Measurements from ENCODE around the gene KCNH6. TPM values are rescaled to one million over a fixed set of nuclear protein-coding genes. Genes with fewer than 3 reads are reported as not detected.

KCNH6 gene
- total RNA-seq, 1 donor: not detected

DNA sequence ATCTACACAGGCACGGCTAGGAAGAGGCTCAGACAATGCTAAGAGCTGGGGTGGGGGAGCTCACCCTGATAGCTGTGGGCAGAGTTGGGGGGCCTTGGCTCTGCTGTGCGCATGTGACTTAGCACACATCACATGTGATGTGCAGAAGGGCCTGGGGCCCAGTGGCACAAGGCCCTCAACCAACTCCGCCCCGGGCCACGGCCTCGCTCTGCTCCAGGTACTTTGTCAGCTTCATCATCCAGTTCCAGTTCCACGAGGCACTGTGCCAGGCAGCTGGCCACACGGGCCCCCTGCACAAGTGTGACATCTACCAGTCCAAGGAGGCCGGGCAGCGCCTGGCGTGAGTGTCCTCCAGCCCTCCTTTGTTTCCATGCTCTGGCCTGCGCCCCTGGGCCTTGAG, 27.0 kb upstream of the KCNH6 start:
- H3K27me3 ChIP-seq (ENCODE audit: insufficient read depth, low read length): no peaks in the 10 kb centered on the region
- H3K4me1 ChIP-seq (ENCODE audit: insufficient read depth, low read length): no peaks in the 10 kb centered on the region
- no peak overlapping the region for H3K4me3 ChIP-seq (ENCODE audit: low read length)
- no peaks in the 10 kb centered on the region for H3K9me3 ChIP-seq (ENCODE audit: low read depth, low read length)

DNA sequence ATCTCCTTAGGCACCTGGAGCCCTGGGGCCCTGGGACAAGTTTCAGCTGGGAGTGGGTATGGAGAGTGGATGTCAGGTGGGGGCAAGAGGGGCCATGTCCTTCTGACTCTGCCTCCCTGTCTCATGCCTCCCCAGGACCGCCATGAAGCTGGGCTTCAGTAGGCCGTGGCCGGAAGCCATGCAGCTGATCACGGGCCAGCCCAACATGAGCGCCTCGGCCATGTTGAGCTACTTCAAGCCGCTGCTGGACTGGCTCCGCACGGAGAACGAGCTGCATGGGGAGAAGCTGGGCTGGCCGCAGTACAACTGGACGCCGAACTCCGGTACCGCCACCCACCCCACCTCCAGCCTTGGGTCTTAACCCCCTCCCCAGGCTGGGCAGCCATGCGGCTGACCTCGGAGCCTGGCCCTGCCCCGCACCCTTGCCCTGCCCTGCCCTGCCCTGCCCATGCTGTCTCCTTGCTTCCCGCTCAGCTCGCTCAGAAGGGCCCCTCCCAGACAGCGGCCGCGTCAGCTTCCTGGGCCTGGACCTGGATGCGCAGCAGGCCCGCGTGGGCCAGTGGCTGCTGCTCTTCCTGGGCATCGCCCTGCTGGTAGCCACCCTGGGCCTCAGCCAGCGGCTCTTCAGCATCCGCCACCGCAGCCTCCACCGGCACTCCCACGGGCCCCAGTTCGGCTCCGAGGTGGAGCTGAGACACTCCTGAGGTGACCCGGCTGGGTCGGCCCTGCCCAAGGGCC, 26.3 kb upstream of the KCNH6 start:
- Histone ChIP-seq H3K9me3 (ENCODE audit: low read depth, low read length) (no peaks in the 10 kb centered on the region), H3K4me1 (ENCODE audit: insufficient read depth, low read length) (no peaks in the 10 kb centered on the region), H3K27me3 (ENCODE audit: insufficient read depth, low read length) (no peaks in the 10 kb centered on the region), H3K4me3 (ENCODE audit: low read length) (no peak overlapping the region)

DNA sequence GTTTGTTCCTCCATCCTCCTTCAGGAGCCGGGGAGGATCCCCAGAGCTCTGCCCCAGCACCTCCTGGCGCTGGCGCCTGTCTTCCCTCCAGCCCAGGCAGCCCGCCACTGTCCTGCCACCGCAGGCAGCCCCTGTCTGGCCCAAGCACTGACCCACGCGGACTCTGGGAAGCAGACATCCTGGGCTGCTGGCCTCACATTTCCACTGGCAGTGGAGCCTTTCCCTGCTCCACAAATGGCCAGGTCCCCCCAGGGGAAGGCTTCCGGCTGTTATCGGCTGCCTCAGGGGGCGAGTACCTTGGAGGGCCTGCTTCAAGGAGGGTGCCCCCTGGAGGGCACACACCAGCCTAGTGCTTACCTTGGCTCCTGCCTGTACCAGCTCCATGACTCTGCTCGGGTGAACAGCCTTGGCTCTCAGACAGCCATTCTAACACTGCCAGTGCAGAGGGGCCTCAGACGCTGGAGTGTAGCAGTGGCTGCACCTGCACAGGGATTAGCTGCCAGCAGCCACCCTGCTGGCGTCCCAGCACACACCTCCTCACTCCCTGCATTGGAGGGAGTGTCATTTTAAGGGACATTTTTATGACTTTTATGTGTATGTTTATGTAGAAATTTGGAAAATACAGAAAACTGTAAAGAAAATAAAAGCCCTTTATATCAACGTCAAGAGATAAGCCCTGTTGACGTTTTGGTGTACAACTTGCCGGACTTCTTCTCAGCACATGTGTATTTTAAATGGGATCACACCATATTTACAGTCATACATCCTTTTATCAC, 25.3 kb upstream of the KCNH6 start:
- no peaks in the 10 kb centered on the region for H3K4me1 ChIP-seq (ENCODE audit: insufficient read depth, low read length)
- no peaks in the 10 kb centered on the region for H3K27me3 ChIP-seq (ENCODE audit: insufficient read depth, low read length)
- H3K9me3 ChIP-seq (ENCODE audit: low read depth, low read length): no peaks in the 10 kb centered on the region
- no peak overlapping the region for H3K4me3 ChIP-seq (ENCODE audit: low read length)

DNA sequence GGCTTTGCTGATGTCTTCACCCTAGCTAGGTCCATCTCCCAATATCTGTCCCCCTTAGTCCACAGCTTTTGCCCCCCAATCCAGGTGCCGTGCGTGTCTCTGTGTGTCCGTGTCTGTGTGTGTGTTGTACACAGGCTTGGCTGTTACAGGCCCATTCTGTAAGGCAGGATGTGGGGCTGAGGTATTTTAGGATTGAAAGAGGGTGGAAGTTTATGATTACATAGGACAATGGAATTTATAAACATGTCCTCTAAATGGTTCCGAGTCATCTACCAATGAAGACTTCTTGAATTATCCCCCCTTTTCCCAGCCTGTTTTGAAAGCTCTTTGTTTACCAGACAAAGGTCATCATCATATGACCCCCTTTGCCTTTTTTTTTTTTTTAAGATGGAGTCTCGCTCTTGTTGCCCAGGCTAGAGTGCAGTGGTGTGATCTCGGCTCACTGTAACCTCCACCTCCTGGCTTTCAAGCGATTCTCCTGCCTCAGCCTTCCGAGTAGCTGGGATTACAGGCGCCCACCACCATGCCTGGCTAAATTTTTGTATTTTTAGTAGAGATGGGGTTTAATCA, 24.4 kb upstream of the KCNH6 start:
- no peaks in the 10 kb centered on the region for H3K4me1 ChIP-seq (ENCODE audit: insufficient read depth, low read length)
- no peaks in the 10 kb centered on the region for H3K9me3 ChIP-seq (ENCODE audit: low read depth, low read length)
- H3K27me3 ChIP-seq (ENCODE audit: insufficient read depth, low read length): no peaks in the 10 kb centered on the region
- no peak overlapping the region for H3K4me3 ChIP-seq (ENCODE audit: low read length)

DNA sequence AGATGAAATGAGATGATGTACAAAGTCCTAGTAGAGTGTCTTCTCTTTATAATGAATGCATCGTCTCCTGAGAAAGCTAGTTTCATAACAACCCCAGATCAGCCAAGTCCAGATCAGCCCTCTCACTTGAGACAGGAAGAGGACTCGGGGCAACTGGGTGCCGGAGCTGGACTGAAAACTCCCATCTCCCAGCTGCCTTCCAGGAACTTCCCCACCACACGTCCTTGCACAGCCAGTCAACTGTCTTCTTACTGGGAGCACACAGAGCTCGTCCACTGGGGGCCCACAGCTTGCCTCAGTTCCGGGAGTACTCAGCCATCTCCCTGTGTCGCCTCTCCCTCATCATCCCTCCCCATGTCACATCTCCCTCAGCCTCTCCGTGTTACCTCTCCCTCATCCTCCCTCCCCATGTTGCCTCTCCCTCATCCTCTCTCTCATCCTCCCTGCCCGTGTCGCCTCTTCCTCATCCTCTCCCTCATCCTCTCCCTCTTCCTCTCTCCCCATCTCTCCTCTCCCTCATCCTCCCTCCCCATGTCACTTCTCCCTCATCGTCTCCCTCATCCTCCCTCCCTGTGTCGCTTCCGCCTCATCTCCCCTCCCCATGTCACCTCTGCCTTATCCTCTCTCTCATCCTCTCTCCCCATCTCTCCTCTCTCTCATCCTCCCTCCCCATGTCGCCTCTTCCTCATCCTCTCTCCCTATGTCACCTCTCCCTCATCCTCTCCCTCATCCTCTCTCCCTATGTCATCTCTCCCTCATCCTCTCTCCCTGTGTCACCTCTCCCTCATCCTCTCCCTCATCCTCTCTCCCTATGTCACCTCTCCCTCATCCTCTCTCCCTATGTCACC, 22.4 kb upstream of the KCNH6 start:
- Histone ChIP-seq H3K27me3 (ENCODE audit: insufficient read depth, low read length) (no peaks in the 10 kb centered on the region), H3K4me3 (ENCODE audit: low read length) (no peak overlapping the region), H3K9me3 (ENCODE audit: low read depth, low read length) (no peaks in the 10 kb centered on the region), H3K4me1 (ENCODE audit: insufficient read depth, low read length) (no peaks in the 10 kb centered on the region)

DNA sequence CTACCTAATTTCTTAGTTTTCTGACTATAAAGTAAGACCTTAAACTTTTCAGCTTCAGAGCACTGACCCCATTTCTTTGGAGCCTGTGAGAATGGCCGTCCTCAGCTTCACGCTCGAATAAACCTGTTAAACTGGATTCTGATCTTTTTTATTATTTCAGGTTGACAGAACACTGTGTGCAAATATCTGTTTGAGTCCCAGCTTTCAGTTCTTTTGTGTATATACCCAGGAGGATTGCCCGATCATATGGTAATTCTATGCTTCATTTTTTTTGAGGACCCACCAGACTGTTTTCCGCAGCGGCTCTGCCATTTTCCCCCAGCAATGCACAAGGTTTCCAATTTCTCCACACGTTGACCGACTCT, 19.8 kb upstream of the KCNH6 start:
- H3K4me3 ChIP-seq (ENCODE audit: low read length): no peak overlapping the region
- H3K4me1 ChIP-seq (ENCODE audit: insufficient read depth, low read length): no peaks in the 10 kb centered on the region
- no peaks in the 10 kb centered on the region for H3K9me3 ChIP-seq (ENCODE audit: low read depth, low read length)
- H3K27me3 ChIP-seq (ENCODE audit: insufficient read depth, low read length): no peaks in the 10 kb centered on the region

DNA sequence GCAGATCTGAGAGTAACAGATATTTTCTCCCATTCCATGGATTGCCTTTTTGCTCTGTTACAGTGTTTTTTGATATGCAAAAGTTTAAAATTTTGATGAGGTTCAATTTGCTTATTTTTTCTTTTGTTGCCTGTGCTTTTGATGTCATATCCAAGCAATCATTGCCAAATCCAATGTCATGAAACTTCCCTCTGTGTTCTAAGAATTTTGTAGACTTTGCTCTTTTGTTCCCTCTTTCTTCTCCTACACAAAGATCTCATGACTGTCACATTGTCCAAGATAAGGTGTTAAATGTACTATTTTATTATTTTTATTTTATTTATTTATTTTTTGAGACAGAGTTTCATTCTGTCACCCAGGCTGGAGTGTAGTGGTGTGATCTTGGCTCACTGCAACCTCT, 18.9 kb upstream of the KCNH6 start:
- Histone ChIP-seq H3K9me3 (ENCODE audit: low read depth, low read length) (no peaks in the 10 kb centered on the region), H3K4me3 (ENCODE audit: low read length) (no peak overlapping the region), H3K4me1 (ENCODE audit: insufficient read depth, low read length) (no peaks in the 10 kb centered on the region), H3K27me3 (ENCODE audit: insufficient read depth, low read length) (no peaks in the 10 kb centered on the region)

DNA sequence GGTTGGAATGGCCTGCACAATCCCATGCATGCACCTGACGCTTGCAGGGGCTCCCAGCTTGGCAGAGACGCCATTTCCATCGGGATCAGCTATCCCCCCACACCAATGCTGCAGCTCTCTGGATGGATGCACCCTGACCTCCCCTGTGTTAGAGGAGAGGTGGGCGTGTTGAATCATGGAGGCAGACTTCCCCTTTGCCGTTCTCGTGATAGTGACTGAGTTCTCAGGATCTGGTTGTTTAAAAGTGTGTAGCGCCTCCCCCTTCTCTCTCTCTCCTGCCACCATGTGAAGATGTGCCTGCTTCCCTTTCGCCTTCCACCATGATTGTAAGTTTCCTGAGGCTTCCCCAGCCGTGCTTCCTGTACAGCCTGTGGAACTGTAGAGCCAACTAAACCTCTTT, 17.8 kb upstream of the KCNH6 start:
- H3K9me3 ChIP-seq (ENCODE audit: low read depth, low read length): no peaks in the 10 kb centered on the region
- H3K4me1 ChIP-seq (ENCODE audit: insufficient read depth, low read length): no peaks in the 10 kb centered on the region
- H3K4me3 ChIP-seq (ENCODE audit: low read length): no peak overlapping the region
- H3K27me3 ChIP-seq (ENCODE audit: insufficient read depth, low read length): no peaks in the 10 kb centered on the region

DNA sequence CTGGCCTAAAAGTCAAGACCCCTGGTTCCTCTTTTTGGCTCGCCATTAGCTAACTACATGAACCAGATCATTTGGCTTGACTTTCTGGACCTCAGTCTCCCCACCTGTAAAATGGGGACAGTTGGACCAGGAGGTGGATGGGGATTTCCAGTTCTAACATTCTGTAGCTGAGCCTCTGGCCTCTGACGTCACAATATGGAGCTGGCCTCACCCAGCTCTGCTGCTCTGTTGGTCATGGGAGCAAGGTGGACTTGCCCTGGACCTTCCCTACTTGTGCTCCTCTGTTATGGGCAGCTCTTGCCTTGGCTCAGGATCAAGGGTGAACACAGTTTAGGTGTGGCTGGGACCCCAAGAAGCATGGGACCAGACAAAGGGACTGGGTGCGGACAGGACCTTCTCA, 16.5 kb upstream of the KCNH6 start:
- H3K27me3 ChIP-seq (ENCODE audit: insufficient read depth, low read length): no peaks in the 10 kb centered on the region

DNA sequence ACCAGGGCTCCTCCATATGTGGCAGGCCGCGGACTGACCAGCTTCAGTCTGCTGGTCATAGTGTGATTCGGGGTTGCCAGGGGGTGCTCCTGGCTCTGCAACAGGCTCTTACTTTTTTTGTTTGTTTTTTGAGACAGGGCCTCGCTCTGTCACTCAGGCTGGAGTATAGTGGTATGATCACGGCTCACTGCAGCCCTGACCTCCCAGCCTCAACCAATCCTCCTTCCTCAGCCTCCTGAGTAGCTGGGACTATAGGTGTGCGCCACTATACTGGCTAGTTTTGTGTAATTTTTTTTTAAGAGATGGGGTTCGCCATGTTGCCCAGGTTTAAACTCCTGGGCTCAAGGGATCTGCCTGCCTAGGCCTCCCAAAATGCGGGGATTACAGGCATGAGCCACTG, 11.8 kb upstream of the KCNH6 start:
- no peaks in the 10 kb centered on the region for H3K27me3 ChIP-seq (ENCODE audit: insufficient read depth, low read length)
- no peaks in the 10 kb centered on the region for H3K4me1 ChIP-seq (ENCODE audit: insufficient read depth, low read length)
- no peaks in the 10 kb centered on the region for H3K9me3 ChIP-seq (ENCODE audit: low read depth, low read length)
- no peak overlapping the region for H3K4me3 ChIP-seq (ENCODE audit: low read length)

More for the DNA sequence above, 16.5 kb upstream of the KCNH6 start:
- Histone ChIP-seq H3K4me3 (ENCODE audit: low read length) (no peak overlapping the region), H3K4me1 (ENCODE audit: insufficient read depth, low read length) (no peaks in the 10 kb centered on the region), H3K9me3 (ENCODE audit: low read depth, low read length) (no peaks in the 10 kb centered on the region)

DNA sequence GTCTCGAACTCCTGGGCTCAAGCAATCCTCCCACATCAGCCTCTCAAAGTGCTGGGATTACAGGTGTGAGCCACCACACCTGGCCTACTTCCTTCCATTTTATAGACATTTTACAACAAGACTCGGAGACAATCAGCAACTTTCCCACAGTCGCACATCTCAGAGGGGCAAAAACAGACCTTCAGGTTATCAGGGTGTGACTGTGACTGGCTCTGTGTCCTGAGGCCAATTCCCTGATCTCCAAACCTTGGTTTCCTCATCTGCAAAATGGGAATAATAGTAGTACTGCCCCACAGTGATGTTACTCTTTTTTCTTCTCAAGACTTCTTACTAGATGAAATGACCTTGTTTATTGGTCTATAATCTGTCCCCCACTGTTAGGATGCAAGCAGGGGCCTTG, 10.8 kb upstream of the KCNH6 start:
- Histone ChIP-seq H3K4me1 (ENCODE audit: insufficient read depth, low read length) (no peaks in the 10 kb centered on the region), H3K4me3 (ENCODE audit: low read length) (no peak overlapping the region), H3K27me3 (ENCODE audit: insufficient read depth, low read length) (no peaks in the 10 kb centered on the region), H3K9me3 (ENCODE audit: low read depth, low read length) (no peaks in the 10 kb centered on the region)

DNA sequence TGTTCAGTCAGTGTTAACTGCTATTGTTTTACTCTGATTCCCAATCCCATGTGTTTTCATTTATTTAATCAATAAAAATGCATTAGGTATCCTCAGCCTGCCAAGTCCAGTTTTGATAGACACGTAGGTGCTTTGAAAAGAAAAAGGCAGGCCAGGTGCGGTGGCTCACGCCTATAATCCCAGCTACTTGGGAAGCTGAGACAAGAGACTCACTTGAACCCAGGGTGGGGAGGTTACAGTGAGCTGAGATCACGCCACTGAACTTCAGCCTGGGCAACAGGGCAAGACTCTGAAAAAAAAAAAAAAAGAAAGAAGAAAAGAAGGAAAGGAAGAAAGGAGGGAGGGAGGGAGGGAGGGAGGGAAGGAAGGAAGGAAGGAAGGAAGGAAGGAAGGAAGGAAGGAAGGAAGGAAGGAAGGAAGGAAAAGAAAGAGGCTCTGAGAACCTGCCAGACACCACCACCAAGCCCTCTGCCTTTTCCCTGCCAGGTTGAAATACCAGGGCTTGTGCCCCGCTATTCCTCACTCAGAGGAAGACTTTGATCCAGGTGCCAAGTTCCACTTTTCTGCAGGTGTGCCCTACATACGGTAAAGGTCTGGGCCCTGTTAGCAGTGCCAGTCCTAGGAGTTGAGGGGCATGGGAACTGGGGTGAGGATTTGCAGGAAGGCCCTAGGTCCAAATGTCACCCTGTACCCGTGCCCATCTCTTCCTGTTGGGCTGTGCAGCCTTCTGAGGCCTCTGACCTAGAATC, 10.1 kb upstream of the KCNH6 start:
- Histone ChIP-seq H3K27me3 (ENCODE audit: insufficient read depth, low read length) (no peaks in the 10 kb centered on the region), H3K4me1 (ENCODE audit: insufficient read depth, low read length) (no peaks in the 10 kb centered on the region), H3K4me3 (ENCODE audit: low read length) (no peak overlapping the region), H3K9me3 (ENCODE audit: low read depth, low read length) (no peaks in the 10 kb centered on the region)

DNA sequence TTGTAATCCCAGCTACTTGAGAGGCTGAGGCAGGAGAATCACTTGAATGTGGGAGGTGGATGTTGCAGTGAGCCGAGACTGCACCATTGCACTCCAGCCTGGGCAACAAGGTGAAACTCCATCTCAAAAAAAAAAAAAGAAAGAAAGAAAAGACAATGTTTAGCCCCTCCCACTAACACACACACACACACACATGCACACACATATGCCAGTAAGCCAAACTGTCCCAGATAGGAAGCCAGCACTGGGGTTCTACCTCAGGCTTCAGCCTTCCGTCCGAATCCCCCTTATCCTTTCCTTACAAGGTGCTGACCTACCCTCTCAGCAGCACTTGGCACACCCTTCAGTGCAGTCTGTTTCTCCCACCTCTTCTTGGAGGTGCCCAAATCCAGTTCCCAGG, 8.7 kb upstream of the KCNH6 start:
- Histone ChIP-seq H3K4me1 (ENCODE audit: insufficient read depth, low read length) (no peaks in the 10 kb centered on the region), H3K4me3 (ENCODE audit: low read length) (no peak overlapping the region), H3K27me3 (ENCODE audit: insufficient read depth, low read length) (no peaks in the 10 kb centered on the region), H3K9me3 (ENCODE audit: low read depth, low read length) (no peaks in the 10 kb centered on the region)

DNA sequence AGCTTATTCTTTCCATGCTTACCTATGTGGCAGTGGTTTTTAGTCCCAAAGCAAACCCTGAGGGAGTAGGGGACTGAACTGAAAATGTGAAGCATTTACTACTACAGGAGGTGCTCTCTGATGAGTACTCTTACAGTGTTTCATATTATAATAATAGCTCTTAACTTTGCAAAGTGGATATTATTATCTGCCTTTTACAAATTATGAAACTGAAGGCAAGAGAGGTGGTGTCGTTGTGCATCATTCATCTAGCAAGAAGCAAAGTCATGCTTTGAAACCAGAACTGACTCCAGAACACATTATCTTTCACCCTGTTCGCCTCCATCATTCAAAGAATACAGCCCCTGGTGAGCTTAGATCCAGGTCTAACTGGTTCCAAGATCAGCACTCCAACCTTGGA, 8.2 kb upstream of the KCNH6 start:
- H3K27me3 ChIP-seq (ENCODE audit: insufficient read depth, low read length): no peaks in the 10 kb centered on the region
- no peak overlapping the region for H3K4me3 ChIP-seq (ENCODE audit: low read length)
- H3K4me1 ChIP-seq (ENCODE audit: insufficient read depth, low read length): no peaks in the 10 kb centered on the region
- no peaks in the 10 kb centered on the region for H3K9me3 ChIP-seq (ENCODE audit: low read depth, low read length)
